HG02588 (cell line): ENCODE measurements around the gene DENND10.
A peak's percentile ranks its signal among the peaks of the same experiment; 100 is the strongest.
"Not testable (repeated sequence)": the region's sequence is repeated elsewhere in the genome, so short reads cannot be mapped to it uniquely, and the experiment has no call there.

Experiments
- ATAC-seq: cut with Tn5 transposase; IDR thresholded peaks from one replicate; pipeline ENCODE4 v1.9.1; 2021; ENCODE audit warnings: mild to moderate bottlenecking, moderate library complexity; ENCODE audit not compliant: unreplicated experiment

Gene DENND10

DNA sequence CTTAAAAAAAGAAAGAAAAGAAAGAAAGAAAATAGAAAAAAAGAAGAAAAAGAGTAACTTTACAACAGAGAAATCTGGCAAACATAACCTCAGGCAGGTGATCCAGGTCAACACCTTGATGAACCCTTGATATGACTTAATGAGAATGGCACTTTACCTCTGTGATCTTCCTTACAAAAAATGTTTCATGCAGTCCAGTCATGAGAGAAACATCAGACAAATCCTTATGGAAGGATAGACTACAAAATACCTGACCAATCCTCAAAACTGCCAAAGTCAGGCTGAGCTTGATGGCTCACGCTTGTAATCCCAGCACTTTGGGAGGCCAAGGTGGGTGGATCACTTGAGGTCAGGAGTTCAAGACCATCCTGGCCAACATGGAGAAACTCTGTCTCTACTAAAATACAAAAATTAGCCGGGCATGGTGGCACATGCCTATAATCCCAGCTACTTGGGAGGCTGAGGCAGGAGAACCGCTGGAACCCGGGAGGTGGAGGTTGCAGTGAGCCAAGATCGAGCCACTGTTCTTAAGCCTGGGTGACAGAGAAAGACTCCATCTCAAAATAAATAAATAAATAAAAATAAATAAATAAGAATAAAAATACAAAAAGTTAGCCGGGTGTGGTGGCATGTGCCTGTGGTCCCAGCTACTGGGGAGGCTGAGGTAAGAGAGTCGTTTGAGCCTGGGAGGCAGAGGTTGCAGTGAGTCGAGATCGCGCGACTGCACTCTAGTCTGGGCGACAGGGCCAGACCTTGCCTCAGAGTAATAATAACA, 7.1 kb upstream of the DENND10 start:
- ATAC-seq, result not testable (repeated sequence)

DNA sequence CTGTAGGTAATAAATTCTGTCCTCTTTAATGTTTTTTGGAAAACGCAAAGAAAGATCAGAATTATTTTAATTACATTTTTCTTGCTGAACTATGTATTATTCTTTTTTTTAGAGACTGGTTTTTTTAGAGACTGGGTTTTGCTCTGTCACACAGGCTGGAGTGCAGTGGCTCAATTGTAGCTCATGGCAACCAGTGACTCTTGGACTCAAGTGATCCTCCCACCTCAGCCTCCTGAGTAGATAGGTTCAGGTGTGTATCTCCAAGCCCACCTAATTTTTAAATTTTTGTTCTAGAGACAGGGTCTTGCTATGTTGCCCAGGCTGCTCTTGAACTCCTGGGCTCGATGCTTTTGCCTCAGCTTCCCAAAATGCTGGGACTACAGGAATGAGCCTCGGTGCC, 5.3 kb upstream of the DENND10 start:
- ATAC-seq, result no peak

DNA sequence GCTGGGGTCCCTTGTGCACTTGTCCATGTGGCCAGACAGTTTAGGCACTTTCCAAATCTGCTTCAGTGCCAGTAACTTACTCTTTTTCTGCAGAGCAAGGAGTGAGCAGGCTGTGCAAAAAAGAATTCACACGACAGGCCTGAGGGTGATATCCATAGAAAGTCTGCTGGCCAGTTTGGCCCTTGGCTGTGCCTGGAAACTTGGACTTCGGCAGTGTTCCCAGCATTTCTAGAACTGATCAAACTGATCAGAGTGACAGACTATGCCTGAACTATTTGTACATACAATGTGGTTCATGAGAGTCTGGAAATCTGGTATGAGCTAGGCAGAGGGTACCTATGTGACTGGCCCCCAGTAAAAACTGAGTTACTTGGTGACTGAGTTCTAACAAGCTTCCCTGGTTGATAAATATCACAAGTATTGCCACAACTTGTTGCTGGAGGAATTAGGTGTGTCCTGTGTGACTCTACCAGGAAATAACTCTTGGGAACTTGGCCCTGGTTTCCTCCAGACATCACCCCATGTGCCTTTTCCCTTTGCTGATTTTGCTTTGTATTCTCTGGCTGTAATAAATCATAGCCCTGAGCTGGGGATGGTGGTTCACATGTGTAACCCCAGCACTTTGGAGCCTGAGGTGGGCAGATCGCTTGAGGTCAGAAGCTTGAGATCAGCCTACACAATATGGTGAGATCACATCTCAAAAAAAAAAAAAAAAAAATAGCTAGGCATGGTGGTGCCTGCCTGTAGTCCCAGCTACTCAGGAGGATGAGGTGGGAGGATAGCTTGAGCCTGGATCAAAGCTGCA, 3.3 kb upstream of the DENND10 start:
- no peak for ATAC-seq

DNA sequence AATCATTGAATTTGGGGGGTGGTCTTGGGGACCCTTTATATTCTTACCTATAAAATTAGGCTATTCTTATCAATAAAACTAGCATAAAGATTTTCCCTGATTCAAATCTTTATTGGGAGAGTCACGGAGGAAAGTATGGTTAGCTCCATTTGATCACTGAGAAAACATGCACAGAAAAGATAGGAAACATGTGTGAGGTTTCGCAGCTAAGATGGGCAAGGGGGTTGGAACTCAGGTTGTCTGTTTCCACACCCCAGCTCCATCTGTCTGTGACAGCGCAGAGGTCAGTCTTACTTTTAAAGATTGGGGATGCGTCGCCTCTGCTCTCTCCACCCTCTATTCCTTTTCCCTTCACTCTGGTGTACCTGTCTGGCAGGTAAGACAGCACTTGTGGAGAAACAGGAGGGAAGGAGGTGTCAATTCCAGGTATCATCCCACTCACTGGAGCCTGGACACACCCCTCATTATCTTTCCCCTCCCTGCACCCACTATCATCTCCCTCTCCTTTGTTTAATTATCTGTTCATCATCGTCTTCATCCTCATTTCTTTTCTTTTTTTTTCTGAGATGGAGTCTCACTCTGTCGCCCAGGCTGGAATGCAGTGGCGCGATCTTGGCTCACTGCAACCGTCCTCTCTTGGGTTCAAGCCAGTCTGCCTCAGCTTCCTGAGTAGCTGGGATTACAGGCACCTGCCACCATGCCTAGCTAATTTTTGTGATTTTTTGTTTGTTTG, 2.4 kb upstream of the DENND10 start:
- no peak for ATAC-seq

DNA sequence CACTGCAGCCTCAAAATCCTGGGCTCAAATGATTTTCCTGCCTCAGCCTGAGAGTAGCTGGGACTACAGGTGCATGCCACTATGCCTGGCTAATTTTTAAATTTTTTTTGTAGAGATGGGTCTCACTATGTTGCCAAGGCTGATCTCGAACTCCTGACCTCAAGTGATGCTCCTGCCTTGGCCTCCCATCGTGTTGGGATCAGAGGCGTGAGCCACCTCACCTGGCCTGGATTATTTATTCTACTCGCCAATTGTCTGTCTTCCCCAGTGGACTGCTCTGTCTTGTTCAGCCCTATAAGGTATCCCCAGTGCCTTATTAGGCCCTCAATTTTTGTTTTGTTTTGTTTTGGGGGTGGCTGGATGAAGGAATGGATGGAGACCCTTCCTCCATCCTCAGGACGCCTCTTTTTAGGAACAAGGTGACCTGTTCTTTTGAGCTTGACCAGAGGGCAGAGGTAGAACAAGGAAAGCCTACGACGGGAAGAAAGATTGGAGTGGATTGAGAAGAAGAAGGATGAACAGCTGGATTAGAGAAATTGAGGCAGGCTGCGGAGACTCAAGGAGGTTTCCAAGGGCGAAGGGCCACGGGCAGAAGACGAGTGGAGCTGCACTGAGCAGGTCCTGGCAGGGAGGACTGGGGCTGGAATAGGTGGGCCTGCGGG, 541 bp upstream of the DENND10 start:
- no peak for ATAC-seq

DNA sequence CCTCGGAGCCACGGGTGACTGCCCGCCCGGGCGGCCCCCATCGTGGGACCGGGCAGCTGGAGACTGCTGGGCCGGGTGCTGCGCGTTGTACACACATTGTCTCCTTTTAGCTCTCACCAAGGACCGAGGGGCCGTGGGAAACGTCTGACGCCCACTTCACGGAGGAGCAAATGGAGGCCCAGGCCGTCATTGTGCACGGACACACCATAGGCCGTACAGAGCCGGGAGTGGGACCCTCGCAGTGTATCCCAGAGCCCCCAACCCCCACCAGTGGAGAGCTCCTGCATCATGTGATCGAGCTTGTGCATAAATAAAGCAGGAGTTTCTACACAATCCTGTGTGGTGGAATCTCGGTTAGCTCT, 722 bp downstream of the DENND10 start:
- no peak for ATAC-seq

DNA sequence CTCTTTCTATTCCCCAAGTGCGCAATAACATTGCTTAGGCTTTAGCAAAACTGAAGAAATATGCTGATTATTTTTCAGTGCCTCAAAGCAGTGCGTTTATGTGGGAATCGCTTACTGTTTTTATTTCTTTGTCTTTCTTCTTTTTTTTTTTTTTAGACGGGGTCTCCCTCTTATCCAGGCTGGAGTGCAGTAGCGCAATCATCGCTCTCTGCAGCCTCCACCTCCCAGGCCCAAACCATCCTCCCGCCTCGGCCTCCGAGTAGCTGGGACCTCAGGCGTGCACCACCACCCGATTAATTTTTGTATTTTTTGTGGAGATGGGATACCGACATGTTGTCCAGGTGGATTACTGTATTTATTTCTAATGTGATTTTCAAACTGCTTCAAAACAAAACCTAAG, 1.2 kb downstream of the DENND10 start:
- no peak for ATAC-seq

DNA sequence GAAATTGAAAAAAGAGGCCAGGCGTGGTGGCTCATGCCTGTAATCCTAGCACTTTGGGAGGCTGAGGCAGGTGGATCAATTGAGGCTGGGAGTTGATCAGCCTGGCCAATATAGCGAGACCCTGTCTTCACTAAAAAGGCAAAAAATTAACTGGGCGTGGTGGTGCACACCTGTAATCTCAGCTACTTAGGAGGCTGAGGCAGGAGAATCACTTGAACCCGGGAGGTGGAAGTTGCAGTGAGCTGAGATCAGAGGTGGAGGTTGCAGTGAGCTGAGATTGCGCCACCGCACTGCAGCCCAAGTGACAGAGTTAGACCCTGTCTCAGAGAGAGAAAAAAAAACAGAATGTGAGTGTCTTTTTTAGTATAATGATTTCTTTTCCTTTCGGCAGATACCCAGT, 2.0 kb downstream of the DENND10 start:
- not testable (repeated sequence) for ATAC-seq

DNA sequence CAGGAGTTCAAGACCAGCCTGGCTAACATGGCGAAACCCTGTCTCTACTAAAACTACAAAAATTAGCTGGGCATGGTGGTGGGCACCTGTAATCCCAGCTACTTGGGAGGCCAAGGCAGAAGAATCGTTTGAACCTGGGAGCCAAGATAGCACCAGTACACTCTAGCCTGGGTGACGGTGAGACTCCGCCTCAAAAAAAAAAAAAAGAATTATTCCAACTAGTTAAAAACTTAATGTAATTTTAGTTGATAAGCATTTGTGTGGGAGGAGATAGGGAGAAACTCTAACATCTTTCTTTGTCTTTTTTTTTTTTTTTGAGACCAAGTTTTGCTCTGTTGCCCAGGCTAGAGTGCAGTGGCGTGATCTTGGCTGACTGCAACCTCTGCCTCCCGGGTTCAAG, 3.2 kb downstream of the DENND10 start:
- not testable (repeated sequence) for ATAC-seq

DNA sequence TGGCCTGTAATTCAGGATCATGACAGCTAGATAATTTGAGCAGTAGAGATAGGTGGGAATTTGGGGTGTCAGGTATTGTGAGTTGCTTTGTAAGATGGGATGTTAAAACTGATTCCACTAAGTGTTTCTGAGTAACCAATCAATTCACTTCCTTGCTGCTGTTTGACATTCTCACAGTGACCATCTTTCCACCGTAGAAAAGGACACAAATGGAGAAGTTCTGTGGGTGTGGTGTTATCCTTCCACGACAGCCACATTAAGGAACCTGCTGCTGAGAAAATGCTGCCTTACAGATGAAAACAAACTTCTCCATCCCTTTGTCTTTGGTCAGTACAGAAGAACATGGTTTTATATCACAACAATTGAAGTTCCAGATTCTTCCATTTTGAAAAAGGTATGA, 3.9 kb downstream of the DENND10 start:
- not testable (repeated sequence) for ATAC-seq

DNA sequence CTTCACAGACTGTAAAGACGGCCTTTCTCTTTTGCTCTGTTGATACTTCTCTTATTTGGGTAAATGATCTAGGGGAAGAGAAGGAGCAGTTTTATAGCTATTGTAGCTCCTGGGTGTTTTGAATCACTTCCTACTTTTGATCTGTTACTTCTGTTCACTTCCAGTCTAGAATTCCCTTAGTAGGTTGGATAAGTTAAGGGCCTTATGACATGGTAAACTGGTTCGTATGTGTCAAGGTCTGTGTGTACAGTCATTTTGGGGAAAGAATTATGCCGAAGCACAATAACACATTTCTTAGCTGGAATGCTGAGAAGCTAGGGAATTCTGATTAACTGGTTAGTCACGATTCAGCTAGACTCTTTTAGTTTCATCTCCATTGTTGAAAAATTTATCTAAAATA, 8.1 kb downstream of the DENND10 start:
- no peak for ATAC-seq

DNA sequence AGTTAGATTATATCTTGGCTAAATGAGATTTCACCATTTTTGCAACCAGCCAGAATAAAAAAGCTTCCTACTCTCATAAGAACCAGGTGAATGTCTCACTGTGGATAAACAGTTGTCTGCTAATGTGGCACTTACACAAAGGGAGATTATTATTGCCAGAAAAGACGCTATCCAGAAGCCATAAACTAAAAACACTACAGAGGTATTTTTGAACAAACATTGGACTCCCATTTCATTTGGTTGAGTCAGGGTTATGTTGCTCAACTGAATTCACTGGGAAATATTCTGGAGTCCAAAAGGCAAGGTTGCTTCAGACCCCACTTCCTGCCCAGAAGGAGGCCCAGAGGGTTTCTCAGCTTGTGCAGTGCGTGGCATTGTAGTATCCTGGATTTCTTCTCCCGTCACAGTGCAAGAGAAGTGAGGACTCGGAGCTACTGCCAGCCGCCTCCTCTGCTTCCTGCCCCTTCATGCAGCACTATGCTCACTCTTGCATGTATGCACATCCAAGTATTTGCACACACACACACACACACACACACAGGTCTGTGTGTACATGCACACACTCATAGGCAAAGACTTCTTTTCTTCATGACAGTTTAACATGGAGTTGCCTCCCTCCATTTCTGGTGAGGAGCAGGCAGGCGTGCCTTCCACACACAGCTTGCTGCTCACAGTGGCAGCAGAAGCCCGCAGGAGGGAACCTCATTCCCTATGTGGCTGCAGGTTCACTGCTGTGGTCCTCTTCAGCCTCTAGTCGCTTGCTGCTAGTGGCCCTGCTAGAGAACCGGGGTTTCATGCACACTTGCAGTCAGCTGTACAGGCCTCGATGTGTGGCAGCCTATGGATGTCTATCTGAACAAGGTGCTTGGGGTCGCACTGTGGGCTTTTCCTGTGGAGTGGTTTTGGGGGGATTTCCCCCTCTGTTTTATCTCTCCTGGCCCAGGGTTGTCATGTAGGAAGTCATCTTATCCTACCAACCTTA, 10.1 kb downstream of the DENND10 start:
- ATAC-seq, result no peak

DNA sequence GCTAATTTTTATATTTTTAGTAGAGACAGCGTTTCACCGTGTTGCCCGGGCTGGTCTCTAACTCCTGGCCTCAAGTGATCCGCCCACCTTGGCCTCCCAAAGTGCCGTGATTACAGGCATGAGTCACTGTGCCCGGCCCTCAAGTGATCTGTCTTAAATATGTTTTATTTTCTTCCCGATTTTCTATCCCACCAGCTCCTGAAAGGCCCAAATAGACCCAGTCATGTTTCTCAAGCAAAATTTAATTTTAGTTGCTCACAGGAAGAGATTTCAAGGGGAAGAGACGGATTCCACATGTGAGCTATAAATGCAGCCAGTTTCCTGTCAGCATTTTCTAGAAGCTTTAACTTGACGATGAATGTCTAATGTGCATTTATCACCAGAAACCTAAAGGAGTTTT, 12.0 kb downstream of the DENND10 start:
- ATAC-seq, result no peak

DNA sequence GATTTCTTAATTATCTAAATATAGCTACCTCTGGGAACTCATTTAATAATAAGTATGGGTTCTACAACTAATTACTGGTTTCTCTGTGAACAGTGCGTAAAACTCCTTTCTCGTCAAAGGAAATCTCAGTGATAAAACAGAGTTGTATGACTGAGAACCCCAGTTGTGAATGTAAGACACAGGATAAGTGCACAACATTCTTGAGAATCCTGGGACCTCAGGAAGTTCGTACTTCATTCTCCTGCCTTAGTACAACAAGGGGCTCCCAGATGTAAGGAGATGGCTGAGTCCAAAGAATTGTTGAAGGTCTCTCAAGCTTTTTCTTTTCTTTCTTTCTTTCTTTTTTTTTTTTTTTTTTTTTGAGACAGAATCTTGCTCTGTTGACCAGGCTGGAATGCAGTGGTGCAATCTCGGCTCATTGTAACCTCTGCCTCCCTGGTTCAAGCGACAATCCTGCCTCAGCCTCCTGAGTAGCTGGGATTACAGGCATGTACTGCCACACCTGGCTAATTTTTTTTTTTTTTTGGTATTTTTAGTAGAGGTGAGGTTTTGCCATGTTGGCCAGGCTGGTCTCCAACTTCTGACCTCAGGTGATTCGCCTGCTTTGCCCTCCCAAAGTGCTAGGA, 12.5 kb downstream of the DENND10 start:
- no peak for ATAC-seq

DNA sequence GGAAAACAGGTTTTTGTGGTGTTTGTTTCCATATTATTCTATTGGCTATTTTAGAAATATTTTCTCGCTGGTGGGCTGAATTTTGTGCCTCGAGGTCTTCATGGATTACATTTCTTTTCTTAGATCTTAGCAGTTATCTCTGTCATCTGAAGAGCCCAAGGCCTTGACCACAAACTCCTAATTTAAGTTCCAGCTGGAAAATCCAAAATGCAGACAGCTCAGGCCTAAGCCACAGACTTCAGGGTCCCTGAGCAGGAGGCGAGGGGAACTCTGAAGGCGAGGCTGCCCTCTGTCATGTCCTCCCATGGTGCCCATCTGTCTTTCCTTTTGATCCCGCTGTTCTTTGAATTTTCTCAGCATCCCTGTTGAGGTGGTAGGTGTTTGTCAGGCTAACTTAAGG, 14.3 kb downstream of the DENND10 start:
- ATAC-seq, result no peak

DNA sequence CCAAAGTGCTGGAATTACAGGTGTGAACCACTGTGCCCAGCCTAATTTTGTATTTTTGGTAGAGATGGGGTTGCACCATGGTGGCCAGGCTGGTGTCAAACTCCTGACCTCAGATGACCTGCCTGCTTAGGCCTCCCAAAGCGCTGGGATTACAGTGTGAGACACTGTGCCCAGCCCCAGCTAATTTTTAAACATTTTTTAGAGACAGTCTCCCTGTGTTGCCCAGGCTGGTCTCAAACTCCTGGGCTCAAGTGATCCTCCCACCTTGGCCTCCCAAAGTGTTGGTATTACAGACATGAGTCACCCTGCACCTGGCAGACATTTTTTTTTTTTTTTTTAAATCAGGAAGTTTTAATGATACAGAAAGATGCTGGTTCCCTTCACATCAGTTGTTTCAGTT, 15.5 kb downstream of the DENND10 start:
- ATAC-seq, result no peak

DNA sequence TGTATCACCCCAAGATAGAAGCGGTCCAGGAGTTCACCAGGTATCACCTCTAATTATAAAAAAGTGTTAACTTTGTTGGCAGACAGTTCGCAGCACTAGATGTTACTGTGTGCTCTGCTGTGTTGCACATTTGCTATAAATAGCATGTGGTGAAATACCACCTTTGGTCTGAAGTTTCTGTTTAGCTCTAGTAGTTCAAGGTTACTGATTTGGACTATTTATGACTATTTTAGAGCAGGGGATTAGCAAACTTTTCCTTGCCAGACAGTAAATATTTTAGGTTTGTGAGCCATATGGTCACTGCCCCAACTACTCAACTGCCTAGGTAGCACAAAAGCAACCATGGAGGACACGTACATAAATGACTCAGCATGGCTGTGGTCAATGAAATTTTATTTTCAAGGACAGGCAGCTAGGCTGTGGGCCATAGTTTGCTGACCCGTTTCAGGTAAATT, 16.5 kb downstream of the DENND10 start:
- peak; percentile 81 for ATAC-seq

DNA sequence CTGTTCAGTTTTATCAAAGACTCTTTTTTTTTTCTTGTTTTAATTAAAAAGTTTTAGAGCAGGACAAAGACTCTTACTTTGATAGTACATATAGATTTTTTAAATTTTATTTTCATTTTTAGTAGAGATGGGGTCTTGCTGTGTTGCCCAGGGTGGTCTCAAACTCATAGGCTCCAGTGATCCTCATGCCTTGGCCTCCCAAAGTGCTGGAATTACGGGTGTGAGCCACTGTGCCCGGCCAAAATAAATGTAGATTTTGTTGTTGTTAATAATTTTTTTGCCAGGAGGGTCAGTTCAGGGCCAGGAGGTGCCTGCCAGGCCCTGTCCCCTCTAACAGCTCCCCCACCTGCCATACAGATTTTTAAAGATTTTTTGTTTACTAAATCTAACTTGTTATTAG, 17.0 kb downstream of the DENND10 start:
- no peak for ATAC-seq

DNA sequence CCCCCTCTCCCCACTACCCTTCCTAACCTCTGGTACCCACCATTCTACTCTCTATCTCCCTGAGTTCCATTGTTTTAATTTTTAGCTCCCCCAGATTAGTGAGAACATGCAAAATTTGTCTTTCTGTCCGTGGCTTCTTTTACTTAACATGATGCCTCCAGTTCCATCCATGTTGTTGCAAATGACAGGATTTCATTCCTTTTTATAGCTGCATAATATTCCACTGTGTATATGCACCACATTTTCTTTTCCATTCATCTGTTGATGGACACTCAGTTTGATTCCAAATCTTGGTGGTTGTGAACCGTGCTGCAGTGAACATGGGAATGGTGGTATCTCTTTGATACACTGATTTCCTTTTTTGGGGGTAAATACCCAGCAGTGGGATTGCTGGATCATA, 22.0 kb downstream of the DENND10 start:
- no peak for ATAC-seq

DNA sequence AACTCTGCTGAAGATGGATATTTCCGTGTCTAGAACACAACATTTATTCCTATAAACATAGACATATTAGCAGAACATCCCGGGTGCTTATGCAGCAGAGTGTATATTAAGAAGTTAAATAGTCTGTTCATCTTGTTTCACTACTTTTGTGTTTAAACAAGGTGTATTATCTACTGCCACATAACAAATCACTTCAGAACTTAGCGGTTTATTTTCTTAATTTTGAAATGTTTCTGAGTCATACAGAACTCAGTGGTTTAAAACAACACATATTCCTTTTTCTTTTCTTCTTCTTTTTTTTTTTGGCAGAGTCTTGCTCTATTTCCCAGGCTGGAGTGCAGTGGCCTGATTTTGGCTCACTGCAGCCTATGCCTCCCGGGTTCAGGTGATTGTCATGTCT, 25.8 kb downstream of the DENND10 start:
- no peak for ATAC-seq
